Measurements from ENCODE around the gene HDAC9. TPM values are rescaled to one million over a fixed set of nuclear protein-coding genes. Genes with fewer than 3 reads are reported as not detected.

HDAC9 gene
- total RNA-seq, 2 donors from 2014 or later: 4.9 to 6.5 TPM

DNA sequence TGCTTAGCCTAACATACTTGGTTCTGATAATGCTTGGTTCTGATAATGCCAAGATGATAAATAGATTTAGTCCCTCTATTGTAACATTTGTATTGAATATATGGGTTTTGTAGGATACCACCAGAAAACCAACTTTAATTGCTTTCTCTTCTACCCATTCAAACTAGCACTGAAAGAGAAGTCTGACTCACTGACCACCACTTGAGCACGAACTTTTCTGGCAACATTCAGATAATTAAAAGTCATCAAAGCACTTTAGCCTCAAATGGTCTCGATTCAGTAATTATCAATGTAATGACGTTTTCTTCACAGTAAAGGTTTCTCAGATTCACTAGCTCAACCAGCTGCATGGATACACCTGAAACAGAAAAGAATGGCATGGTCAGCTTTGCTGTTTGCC lies 63.0 kb downstream of the HDAC9 start:
- H3K4me1 Mint-ChIP-seq: no peaks in the 10 kb centered on the region
- H3K27me3 Mint-ChIP-seq: no peaks in the 10 kb centered on the region
- no peak overlapping the region for H3K4me3 Mint-ChIP-seq
- ATAC-seq (no peak), DNase-seq (no peak)
- no peaks in the 10 kb centered on the region for H3K9me3 ChIP-seq (ENCODE audit: control insufficient read depth, low read length, poor library complexity, severe bottlenecking)
- no peaks in the 10 kb centered on the region for H3K36me3 Mint-ChIP-seq (ENCODE audit: low read depth)
- H3K27ac Mint-ChIP-seq: no peak overlapping the region

DNA sequence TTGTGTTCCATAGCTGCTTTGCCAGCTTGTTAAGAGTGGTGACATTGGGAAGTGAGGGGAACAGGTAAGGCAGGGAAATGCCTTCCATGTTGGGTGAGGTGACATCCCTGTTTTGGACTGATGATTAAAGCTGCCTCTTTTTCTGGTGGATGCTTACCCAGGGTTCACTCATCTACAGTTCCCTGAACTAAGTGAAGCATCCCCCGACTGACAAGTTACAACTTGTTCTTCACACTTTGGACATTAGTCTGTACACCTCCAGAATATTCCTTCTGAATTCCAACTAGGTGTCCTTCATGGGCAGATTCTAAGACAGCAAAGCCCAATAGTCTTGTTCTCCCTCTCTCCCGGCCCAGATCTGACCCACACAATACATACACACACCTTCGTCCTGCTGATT lies 63.4 kb downstream of the HDAC9 start:
- H3K36me3 Mint-ChIP-seq (ENCODE audit: low read depth): no peaks in the 10 kb centered on the region
- ATAC-seq (no peak), DNase-seq (no peak)
- no peak overlapping the region for H3K4me3 Mint-ChIP-seq
- H3K9me3 ChIP-seq (ENCODE audit: control insufficient read depth, low read length, poor library complexity, severe bottlenecking): no peaks in the 10 kb centered on the region
- H3K4me1 Mint-ChIP-seq: no peaks in the 10 kb centered on the region
- H3K27ac Mint-ChIP-seq: no peak overlapping the region
- H3K27me3 Mint-ChIP-seq: no peaks in the 10 kb centered on the region

DNA sequence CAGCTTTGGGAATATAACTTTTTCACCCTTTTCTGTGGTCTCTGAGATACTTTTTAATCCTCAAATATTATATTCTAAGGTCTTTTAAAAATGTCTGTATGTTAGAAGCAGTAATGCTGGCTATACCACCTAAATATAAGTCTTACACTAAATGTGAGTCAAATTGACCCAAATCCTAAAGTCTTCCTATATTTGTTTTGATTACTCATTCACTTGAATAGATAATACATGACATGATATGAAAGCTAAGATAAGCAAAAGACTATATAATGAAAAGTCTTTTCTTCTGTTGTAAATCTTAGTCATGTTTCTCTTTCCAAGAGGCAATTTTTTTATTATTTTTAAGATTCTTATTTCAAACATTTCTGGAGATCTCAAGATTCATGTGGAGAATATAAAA lies 64.2 kb downstream of the HDAC9 start:
- Mint-ChIP-seq H3K4me1 (no peaks in the 10 kb centered on the region), H3K36me3 (ENCODE audit: low read depth) (no peaks in the 10 kb centered on the region), H3K27ac (no peak overlapping the region), H3K4me3 (no peak overlapping the region), H3K27me3 (no peaks in the 10 kb centered on the region)
- ATAC-seq (no peak), DNase-seq (no peak)
- H3K9me3 ChIP-seq (ENCODE audit: control insufficient read depth, low read length, poor library complexity, severe bottlenecking): no peaks in the 10 kb centered on the region

DNA sequence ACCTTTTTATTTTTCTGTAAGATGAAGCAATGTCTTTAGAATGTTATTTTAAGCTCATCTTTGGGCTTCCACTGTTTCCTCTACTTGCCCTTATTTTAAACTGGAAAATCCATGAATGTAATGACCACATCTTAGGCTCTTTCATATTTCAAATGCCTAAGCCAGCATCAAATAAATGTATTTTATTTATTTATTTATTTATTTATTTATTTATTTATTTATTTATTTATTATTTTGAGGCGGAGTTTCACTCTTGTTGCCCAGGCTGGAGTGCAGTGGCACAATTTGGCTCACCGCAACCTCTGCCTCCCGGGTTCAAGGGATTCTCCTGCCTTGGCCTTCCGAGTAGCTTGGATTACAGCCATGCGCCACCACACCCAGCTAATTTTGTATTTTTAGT lies 69.2 kb downstream of the HDAC9 start:
- no peaks in the 10 kb centered on the region for H3K36me3 Mint-ChIP-seq (ENCODE audit: low read depth)
- H3K27me3 Mint-ChIP-seq: no peaks in the 10 kb centered on the region

DNA sequence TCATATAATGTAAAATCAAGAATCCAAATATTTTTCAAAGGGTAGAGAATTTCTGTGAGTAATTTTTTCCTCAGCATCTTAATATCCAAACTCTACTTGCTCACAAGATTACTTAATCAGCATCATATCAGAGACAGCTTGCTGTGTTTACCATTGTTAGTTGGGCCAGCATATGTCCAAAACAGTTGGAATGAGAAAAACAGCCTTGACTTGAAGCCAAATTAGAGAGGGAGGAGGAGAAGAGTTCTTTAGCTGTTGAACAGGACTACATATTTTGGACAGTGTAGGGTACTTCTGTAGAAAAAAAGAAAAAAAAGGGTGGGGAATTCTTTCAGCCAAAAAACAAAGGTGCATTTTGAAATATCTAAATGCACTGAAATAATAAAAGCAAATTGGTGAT lies 69.8 kb downstream of the HDAC9 start:
- Mint-ChIP-seq H3K36me3 (ENCODE audit: low read depth) (no peaks in the 10 kb centered on the region), H3K4me1 (no peaks in the 10 kb centered on the region), H3K27me3 (no peaks in the 10 kb centered on the region), H3K4me3 (no peak overlapping the region), H3K27ac (no peak overlapping the region)
- DNase-seq (no peak), ATAC-seq (no peak)
- H3K9me3 ChIP-seq (ENCODE audit: control insufficient read depth, low read length, poor library complexity, severe bottlenecking): no peaks in the 10 kb centered on the region

More for the DNA sequence above, 69.2 kb downstream of the HDAC9 start:
- no peak for DNase-seq
- H3K9me3 ChIP-seq (ENCODE audit: control insufficient read depth, low read length, poor library complexity, severe bottlenecking): no peaks in the 10 kb centered on the region
- Mint-ChIP-seq H3K4me1 (no peaks in the 10 kb centered on the region), H3K4me3 (no peak overlapping the region), H3K27ac (no peak overlapping the region)
- ATAC-seq: no peak

DNA sequence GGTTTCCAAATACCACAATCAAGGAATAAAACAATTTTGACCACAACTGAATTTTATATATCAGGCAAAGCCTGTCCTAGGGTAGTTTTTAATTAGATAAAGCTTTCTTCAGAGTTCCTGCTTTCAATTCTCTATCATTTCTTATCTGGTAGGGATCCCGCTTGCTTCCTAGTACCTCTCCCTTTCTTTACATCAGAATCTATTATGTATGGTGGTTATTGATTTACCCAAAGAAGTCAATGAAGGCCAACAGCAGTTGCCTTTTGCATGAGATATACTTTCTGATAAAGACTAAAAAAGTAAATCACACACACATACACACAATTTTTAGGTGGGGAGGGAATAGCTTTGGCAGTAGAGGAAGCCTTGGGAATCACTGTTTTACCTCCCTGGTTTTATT lies 70.7 kb downstream of the HDAC9 start:
- Mint-ChIP-seq H3K4me1 (no peaks in the 10 kb centered on the region), H3K36me3 (ENCODE audit: low read depth) (no peaks in the 10 kb centered on the region), H3K27me3 (no peaks in the 10 kb centered on the region), H3K4me3 (no peak overlapping the region), H3K27ac (no peak overlapping the region)
- no peak for ATAC-seq
- H3K9me3 ChIP-seq (ENCODE audit: control insufficient read depth, low read length, poor library complexity, severe bottlenecking): no peaks in the 10 kb centered on the region
- no peak for DNase-seq

DNA sequence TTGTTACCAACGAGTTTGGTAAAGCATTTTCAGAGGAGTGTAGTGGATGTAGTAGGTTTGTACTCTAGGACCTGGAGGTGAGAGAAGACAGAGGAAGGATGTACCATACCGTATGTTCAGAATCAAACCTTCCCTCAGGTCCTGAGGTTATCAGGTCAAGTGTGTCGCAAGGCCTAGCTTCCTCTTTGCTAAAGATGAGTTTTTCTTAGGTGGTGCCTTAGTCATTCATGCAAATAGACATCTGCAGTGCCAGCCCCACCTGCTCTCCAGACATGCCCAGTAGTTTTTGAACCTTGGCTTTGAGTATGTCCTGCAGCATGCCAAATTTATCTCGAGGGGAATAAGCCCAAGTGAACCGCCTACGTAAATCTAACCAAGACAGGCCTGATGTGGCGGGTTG lies 71.3 kb downstream of the HDAC9 start:
- H3K36me3 Mint-ChIP-seq (ENCODE audit: low read depth): no peaks in the 10 kb centered on the region
- no peaks in the 10 kb centered on the region for H3K27me3 Mint-ChIP-seq
- ATAC-seq (peak; percentile 76), DNase-seq (no peak)
- no peak overlapping the region for H3K4me3 Mint-ChIP-seq
- H3K27ac Mint-ChIP-seq: no peak overlapping the region
- H3K9me3 ChIP-seq (ENCODE audit: control insufficient read depth, low read length, poor library complexity, severe bottlenecking): no peaks in the 10 kb centered on the region
- H3K4me1 Mint-ChIP-seq: no peaks in the 10 kb centered on the region

DNA sequence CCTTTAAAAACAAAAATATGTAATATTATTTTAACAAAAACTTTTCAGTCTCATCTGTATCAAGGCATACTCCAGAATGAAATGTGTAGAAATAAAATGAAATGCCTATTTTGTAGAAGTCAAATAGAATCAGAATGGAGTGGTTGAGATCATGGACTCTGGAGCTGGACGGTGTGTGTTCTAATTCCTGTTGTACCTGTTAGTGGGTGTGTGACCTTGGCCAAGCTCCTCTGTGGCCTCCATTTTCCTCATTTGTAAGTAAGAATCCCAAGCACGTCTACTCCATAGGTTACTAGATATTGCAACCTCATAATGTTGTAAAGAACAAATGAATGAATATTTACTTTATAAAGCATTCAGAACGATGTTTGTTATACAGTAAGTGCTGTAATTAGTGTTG lies 74.9 kb downstream of the HDAC9 start:
- H3K27ac Mint-ChIP-seq: no peak overlapping the region
- no peak for DNase-seq
- no peaks in the 10 kb centered on the region for H3K4me1 Mint-ChIP-seq
- no peaks in the 10 kb centered on the region for H3K9me3 ChIP-seq (ENCODE audit: control insufficient read depth, low read length, poor library complexity, severe bottlenecking)
- H3K27me3 Mint-ChIP-seq: no peaks in the 10 kb centered on the region
- H3K4me3 Mint-ChIP-seq: no peak overlapping the region
- no peak for ATAC-seq
- H3K36me3 Mint-ChIP-seq (ENCODE audit: low read depth): no peaks in the 10 kb centered on the region

DNA sequence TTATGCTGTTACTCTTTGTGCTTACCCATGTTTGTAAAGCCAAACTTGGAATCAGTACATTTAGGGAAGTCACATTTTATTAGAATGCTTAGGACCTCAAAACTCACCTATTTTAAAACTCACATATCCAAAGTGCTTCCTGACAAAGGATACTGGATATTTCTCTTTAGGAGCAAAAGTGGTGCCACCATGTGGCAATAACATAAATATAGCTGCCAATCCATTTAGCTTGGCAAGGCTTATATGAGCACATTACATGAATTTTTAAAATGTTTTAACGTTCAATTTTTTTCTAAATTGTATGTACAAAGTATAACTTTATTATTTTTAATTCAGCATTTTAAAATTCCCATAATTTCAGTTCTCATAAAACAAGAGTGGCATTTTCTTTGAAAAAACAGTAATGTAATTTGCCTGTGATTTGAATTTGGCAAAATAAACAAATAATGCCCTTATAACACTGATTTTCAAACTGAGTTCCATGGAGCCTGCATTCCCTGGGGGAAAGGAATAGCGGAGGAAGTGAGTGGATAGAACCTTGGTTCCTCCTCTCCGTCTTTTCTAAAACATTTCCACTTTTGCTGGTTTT lies 75.4 kb downstream of the HDAC9 start:
- no peaks in the 10 kb centered on the region for H3K9me3 ChIP-seq (ENCODE audit: control insufficient read depth, low read length, poor library complexity, severe bottlenecking)
- no peaks in the 10 kb centered on the region for H3K4me1 Mint-ChIP-seq
- ATAC-seq (no peak), DNase-seq (no peak)
- H3K4me3 Mint-ChIP-seq: no peak overlapping the region
- no peaks in the 10 kb centered on the region for H3K27me3 Mint-ChIP-seq
- no peak overlapping the region for H3K27ac Mint-ChIP-seq
- no peaks in the 10 kb centered on the region for H3K36me3 Mint-ChIP-seq (ENCODE audit: low read depth)

DNA sequence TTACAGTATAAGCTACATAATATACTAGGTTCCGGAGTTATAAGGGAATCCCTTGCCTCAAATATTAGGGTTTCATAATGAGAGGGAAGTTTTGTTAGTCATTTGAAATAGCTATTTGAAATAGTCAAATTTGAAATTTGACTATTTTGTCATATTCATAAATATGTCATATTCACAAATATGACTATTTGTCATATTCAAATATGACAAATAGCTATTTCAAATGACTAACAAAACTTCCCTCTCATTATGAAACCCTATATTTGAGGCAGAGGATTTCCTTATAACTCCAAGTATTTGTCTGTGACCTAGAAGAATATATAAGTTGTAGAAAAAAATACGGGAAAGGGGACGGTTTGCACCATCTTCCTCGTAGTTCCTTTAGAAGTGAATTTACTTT lies 76.6 kb downstream of the HDAC9 start:
- no peak for ATAC-seq
- H3K4me1 Mint-ChIP-seq: no peaks in the 10 kb centered on the region
- no peak overlapping the region for H3K4me3 Mint-ChIP-seq
- DNase-seq: no peak
- H3K27ac Mint-ChIP-seq: no peak overlapping the region
- H3K27me3 Mint-ChIP-seq: no peaks in the 10 kb centered on the region
- H3K9me3 ChIP-seq (ENCODE audit: control insufficient read depth, low read length, poor library complexity, severe bottlenecking): no peaks in the 10 kb centered on the region
- H3K36me3 Mint-ChIP-seq (ENCODE audit: low read depth): no peaks in the 10 kb centered on the region

DNA sequence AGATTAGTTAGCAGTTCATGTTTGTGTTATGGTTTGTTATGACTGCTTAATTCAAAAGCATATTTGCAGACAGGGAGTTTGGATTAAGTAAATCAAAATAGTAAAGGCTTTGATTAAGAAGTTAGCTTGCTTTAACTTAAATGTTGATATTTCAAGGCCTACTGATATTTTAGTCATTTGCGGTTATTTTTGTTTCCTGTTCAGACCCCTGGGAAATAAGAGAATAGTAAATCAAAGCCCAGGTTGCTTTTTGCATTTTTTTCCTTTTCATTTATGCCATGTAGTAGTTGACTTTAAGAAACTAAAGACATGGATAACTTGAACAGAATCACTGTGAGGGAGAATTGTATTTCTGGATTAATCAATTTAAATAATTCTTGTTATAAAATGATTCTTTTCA lies 77.3 kb downstream of the HDAC9 start:
- no peak overlapping the region for H3K27ac Mint-ChIP-seq
- no peak for DNase-seq
- no peak for ATAC-seq
- H3K4me1 Mint-ChIP-seq: no peaks in the 10 kb centered on the region
- H3K4me3 Mint-ChIP-seq: no peak overlapping the region
- no peaks in the 10 kb centered on the region for H3K27me3 Mint-ChIP-seq
- no peaks in the 10 kb centered on the region for H3K9me3 ChIP-seq (ENCODE audit: control insufficient read depth, low read length, poor library complexity, severe bottlenecking)
- H3K36me3 Mint-ChIP-seq (ENCODE audit: low read depth): no peaks in the 10 kb centered on the region

DNA sequence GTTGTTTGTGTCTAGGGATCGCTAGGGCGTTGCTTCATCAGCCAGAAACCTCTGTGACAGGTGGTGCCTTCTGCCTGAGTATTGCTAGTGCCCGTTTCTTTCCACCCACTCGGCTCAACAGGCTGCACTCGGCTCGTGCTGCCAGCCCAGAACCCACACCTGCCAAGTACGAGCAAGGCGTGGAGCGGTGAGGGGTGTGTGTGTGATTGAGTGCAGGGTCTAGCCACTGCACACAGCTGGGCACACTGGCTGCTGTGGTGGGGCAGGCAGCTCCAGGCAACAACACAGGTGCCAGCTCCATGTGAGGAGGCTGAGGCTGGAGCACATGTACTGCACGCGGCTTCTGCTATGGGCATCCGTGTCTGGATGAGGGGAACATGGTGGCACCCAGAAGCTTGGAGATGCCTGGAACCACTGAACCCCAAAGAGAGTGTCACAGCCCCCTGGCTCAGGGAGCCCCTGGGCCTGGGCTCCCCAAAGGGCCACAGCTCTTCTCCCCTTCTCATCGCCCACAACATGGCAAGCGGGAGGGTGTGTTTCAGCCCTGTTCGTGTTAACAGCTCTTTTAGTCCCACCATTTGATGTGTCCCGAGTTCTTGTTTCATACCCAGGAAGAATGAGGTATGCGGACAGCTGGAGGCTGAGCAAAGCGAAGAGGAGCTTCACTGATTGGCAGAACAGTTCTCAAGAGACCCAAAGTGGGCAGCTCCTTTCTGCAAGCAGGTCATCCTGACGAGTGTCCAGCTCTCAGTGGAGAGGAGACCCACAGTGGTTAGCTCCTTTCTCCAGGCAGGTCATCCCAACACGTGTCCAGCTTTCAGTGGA lies 78.1 kb downstream of the HDAC9 start:
- H3K9me3 ChIP-seq (ENCODE audit: control insufficient read depth, low read length, poor library complexity, severe bottlenecking): no peaks in the 10 kb centered on the region
- Mint-ChIP-seq H3K27ac (no peak overlapping the region), H3K4me3 (no peak overlapping the region), H3K27me3 (no peaks in the 10 kb centered on the region), H3K4me1 (no peaks in the 10 kb centered on the region), H3K36me3 (ENCODE audit: low read depth) (no peaks in the 10 kb centered on the region)
- DNase-seq: no peak
- no peak for ATAC-seq

DNA sequence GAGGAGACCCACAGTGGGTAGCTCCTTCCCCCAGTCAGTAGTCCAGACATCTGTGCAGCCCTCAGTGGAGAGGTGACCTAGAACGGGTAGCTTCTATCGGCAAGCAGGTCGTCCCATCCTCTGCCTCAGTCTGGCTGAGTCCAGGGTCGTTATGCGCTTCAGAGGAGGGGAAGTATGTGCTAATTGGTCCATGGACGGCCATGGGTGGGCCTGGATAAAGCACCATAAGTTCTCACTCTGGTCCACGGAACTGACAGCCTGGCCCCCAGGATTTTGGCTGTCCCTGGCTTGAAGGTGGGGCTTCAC lies 78.6 kb downstream of the HDAC9 start:
- no peak for ATAC-seq
- no peak overlapping the region for H3K4me3 Mint-ChIP-seq
- no peaks in the 10 kb centered on the region for H3K9me3 ChIP-seq (ENCODE audit: control insufficient read depth, low read length, poor library complexity, severe bottlenecking)
- no peaks in the 10 kb centered on the region for H3K4me1 Mint-ChIP-seq
- DNase-seq: no peak
- H3K27ac Mint-ChIP-seq: no peak overlapping the region
- H3K36me3 Mint-ChIP-seq (ENCODE audit: low read depth): no peaks in the 10 kb centered on the region
- no peaks in the 10 kb centered on the region for H3K27me3 Mint-ChIP-seq

DNA sequence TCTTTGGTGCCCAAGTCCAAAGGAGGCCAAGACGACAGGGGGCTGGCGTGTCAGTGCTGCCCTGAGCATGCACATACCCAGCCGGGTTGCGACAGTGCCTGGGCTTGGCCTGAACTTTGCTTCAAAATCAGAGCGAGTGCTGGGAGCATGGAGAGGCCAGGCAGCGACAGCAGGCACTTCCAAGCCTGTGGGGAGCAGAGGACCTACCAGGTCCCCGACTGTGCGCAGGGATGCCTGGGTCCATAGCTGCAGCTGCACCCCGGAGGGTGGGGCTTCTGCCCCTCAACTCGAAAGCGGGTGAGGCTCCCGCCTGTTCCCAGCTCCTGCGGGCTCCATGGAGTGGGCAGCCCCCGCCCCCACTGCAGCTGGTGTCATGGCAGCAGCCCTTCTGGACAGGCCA lies 79.1 kb downstream of the HDAC9 start:
- no peak overlapping the region for H3K4me3 Mint-ChIP-seq
- H3K27ac Mint-ChIP-seq: no peak overlapping the region
- DNase-seq (no peak), ATAC-seq (no peak)
- no peaks in the 10 kb centered on the region for H3K27me3 Mint-ChIP-seq
- H3K4me1 Mint-ChIP-seq: no peaks in the 10 kb centered on the region
- no peaks in the 10 kb centered on the region for H3K9me3 ChIP-seq (ENCODE audit: control insufficient read depth, low read length, poor library complexity, severe bottlenecking)
- H3K36me3 Mint-ChIP-seq (ENCODE audit: low read depth): no peaks in the 10 kb centered on the region
